Measurements from ENCODE around the gene FKBP1B.
"Not testable (repeated sequence)": the region's sequence is repeated elsewhere in the genome, so short reads cannot be mapped to it uniquely, and the experiment has no call there.

Gene FKBP1B

DNA sequence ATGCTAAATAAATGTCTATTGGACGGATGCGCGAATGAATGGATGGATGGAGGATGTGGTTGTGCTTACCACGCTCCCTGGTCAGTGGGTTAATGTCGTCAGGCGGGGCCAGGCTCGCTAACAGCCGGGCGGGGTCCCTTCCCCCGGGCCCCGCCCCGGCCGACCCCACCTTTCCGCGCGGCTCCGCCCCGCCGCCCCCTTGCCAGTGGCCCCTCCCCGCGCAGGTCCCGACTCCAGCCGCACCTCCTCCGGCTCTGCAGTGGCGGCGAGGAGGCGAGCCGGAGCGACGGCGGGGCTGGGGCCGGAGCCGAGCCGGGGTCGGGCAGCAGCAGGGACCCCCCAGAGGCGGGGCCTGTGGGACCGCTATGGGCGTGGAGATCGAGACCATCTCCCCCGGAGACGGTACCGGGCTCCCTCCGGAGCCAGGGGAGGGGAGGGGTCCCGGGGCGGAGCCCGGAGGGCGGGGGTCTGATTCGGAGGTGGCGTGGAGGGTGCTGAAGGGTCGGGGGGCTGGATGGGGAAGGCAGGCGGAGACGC, at the start of gene FKBP1B:
Gene FKBP1B, plus strand, starts transcription at position 257 of the 537 bp plus-strand sequence. Its CDS starts 109 bp downstream, at position 366.
- peak; percentile 78 for DNase-seq (ENCODE audit: low spot score)

DNA sequence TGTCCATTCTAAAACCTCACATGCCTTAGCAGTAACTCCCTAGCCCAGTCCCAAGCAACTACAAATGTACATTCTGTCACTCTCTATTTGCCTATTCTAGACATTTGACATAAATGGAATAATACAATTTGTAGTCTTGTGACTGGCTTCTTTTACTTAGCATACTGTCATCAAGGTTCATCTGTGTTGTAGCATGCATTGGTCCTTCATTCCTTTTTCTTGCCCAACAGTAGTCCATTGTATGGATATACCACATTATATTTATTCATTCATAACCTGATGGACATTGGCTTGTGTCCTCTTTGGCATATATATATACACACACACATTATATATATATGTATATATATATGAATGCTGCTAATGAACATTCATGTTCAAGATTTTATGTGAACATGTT, 41.8 kb upstream of the FKBP1B start:
- DNase-seq (ENCODE audit: low spot score), result no peak

DNA sequence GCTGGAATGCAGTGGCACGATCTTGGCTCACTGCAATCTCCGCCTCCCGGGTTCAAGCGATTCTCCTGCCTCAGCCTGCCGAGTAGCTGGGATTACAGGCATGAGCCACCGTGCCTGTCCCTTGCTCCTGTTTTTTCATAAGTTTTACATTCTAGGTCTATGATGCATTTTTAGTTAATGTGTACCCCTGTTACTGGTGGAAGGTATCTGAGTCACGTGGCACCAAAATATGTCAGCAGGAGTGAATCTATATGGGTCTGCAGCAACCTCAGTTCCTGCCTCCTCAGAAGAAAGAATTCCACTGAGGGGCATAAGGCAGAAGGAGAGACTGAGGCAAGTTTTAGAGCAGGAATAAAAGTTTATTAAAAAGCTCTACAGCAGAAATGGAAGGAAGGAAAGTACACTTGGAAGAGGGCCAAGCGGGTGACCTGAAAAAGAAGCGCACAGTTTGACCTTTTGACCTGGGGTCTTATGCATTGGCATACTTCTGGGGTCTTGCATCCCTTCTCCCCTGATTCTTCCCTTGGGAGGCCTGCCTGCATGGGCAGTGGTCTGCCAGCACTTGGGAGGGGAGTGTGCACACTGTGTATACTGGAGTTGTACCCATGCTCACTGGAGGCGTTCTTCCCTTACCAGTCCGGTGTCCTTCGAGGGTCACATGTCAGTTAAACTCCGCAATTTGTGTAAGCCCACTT, 40.7 kb upstream of the FKBP1B start:
- no peak for DNase-seq (ENCODE audit: low spot score)

DNA sequence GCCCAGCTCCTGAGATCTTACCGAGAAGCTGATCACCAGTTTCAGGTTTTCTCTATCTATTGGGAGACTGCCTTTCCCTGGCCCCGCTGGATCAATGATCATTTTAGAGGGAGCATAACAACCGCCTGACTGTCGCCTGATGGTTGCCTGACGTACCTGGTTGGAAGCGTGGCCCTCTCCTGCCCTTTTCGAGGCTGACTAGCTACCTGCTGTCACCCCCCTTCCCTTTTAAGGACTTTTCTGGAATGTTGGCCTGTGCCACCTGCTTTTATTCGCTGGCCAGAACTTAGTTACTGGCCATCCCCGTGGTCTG, 40.2 kb upstream of the FKBP1B start:
- DNase-seq (ENCODE audit: low spot score), result no peak

DNA sequence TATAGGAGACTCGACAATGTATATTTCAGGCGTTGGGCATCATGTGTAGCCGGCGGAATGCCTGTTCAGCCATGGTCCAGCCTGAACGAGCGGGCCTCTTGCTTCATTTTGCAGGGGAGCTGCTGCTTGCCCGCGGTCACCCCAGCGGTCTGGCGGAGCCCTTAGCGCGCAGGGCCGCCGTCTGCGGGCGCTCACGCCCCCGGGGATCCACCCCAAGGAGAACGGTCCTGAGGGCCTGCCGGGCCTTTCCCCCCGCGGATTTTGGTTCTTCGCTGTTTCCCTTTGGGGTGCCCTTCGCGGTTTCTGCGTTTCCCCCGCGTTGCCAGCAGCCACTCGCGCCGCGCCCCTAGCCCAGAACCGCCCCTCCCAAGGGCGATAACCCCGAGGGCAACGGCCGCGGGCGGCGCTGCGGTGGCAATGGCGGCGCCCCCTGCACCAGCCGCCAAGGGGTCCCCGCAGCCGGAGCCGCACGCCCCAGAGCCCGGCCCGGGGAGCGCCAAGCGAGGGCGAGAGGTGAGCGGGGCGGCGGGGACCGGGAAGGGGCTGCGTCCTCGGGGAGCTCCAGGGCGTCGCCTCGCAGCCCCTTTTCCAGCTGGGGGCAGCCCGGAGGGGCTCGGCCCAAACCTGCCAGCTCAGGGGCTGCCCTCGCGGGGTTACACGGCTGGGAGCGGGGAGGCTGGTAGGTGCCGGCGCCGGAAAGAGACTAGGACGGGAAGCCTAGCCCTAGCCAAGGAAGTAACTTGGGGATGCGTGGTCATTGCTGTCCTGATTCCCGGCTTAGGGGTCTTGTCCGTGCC, 39.7 kb upstream of the FKBP1B start, which contains the start of gene MFSD2B:
Gene MFSD2B, plus strand, starts transcription at position 406 of the 797 bp plus-strand sequence. Its CDS starts 12 bp downstream, at position 418.
- peak; percentile 20 for DNase-seq (ENCODE audit: low spot score)

DNA sequence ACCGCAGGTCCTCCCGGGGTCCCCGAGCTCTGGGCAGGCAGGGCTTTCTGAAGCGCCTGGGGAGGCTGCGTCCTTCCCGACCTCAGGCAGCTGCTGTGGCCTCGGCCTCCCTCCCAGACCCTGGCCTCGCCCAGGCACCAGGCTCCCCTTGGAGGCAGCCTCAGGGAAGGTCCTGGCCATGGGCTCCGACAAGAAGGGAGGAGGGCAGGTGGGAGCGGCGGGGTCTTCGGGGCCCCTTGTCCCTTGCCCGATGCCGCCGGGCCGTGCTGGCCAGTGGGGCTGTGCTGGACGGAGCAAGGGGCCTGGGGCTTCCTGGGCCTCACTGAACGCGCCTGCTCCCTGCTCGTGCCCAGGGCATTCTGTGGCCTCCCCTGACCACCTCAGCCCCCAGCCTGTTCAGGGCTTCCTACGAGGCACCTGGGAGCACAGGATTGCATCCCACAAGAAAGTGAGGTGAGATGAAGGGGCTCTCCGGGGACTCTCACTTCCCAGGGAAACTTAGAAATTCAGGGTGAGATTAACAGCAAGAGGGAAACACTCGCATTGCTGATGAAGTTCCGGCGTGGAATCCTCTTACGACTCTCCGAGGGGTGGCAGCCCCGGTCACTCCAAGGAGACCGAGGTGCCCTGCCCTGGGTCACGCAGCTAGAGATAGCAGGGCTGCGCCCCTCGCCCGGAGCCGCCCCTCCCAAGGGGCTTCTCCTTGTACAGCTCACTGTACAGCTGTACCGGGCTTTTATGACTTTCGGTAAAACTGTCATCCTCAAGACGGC, 38.9 kb upstream of the FKBP1B start:
- no peak for DNase-seq (ENCODE audit: low spot score)

DNA sequence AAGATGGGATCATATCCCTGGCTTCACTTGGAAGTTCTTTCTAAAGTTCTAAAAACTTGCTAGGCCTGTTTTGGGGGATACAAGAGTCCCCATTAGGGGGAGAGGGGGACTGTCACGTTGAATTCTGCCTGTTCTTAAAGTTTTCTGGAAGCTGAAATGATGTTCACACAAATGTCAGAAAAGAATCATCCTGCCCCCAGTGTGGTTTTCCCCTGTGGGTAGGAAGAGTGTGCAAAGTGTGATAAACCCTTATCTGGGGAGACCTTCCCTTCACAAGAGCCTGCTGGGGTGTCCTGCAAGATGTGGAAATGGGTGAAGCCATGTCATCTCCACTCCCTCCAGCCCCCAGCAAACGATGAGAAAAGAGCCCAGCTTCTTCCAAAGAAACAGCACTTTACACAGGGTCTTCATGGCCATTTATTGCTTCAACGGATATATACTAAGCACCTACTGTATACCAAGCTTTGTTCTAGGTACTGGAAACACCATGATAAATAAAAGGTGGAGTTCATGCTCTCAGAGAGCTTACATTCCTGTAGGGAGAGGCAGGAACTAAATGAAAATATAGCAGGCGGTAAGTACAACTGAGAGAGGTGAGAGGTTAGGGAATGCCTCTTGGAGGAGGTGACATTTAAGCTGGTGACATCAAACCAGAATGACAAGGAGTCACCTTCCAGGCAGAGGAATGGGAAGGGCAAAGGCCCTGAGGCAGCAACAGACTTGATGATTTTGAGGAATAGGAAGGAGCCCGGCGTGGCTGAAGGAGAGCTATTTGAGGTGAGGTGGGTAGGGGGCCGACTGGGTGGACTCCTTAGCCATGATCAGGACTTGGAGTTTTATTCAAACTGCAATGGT, 38.1 kb upstream of the FKBP1B start:
- no peak for DNase-seq (ENCODE audit: low spot score)

DNA sequence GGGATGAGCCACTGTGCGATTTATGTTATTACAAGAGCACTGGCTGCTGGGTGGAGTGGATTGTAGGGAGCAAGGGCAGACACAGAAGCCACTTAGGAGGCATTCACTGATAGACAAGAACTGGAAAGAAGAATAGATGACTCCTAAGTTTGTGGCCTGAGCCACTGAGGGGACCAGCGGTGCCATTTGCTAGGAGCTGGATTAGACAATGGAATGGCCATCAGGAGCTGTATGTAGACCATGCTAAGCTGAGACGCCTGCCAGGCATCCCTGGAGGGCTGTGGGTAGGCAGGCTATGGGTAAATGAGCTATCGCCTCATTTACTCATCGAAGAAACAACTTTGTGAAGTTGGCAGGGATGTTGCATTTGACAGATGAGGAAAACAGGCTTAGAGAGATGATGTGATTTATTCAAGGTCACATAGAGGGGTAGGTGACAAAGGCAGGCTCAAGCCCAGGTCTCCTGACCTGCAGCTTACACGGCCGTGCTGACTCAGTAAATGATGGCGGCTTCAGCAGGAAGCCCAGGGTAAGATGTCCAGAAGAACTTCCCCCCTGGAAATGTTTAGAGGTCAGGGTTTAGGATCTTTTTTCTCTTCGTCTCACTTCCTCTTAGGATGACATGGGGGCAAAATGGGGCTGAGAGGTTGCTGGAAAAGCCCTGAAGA, 36.9 kb upstream of the FKBP1B start:
- DNase-seq (ENCODE audit: low spot score), result no peak

DNA sequence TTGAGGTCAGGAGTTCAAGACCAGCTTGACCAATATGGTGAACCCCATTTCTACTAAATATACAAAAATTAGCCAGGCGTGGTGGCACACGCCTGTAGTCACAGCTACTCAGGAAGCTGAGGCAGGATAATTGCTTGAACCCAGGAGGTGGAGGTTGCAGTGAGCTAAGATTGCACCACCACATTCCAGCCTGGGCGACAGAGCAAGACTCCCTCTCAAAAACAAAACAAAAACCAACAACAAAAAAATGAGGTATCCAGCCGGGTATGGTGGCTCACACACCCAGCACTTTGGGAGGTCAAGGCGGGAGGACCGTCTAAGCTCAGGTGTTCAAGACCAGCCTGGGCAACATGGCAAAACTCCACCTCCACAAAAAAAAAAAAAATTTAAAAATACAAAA, 34.6 kb upstream of the FKBP1B start:
- not testable (repeated sequence) for DNase-seq (ENCODE audit: low spot score)

DNA sequence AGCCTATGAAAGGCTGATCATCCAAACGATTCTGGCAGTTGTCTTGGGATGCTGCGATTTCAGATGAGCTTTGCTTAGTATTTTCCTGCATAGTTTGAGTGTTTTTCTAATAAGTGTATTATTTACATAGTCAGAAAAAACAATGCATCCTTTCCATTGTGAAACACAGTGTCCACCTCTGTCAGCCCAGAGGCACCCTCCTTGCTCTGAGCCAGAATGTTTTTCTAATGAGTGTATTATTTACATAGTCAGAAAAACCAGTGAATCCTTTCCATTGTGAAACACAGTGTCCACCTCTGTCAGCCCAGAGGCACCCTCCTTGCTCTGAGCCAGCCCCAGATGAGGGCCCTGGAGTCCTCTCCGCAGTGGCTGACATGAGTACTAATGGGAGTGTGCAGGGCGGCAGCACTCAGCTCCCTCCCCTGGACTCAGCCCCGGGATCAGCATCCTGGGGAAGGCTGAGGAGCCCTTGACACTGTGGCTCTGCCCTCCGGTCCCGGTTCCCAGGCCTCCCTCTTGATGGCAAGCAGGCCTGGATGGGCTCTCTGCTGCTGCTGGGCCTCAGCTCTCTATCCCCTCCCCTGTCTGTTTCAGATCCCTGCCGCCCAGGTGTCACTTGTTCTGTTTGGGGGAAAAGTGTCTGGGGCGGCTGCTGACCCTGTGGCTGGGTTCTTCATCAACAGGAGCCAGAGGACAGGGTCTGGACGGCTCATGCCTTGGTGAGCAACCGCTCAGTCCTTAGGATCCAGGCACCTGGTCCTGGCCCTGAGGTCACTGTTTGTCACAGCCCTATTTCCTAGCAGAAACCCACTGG, 33.8 kb upstream of the FKBP1B start:
- DNase-seq (ENCODE audit: low spot score), result peak; percentile 71

DNA sequence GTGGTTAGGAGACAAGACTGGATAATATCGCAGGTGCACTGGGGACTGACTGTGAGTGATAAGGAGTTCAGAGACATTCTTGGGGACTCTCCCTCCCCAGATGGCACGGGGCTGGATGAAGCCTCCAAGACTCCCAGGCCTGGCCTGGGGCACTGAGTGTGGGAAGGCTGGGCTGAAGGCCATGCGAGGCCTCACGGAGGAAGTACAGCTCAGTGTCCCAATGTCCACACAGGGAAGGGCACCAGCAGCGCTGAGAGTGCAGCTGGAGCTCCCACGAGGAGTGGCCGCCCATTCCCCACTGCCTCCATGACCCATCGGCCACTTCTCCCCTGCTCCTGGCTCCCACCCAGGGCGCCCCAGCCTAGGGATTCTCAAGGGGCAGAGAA, 33.2 kb upstream of the FKBP1B start:
- no peak for DNase-seq (ENCODE audit: low spot score)

DNA sequence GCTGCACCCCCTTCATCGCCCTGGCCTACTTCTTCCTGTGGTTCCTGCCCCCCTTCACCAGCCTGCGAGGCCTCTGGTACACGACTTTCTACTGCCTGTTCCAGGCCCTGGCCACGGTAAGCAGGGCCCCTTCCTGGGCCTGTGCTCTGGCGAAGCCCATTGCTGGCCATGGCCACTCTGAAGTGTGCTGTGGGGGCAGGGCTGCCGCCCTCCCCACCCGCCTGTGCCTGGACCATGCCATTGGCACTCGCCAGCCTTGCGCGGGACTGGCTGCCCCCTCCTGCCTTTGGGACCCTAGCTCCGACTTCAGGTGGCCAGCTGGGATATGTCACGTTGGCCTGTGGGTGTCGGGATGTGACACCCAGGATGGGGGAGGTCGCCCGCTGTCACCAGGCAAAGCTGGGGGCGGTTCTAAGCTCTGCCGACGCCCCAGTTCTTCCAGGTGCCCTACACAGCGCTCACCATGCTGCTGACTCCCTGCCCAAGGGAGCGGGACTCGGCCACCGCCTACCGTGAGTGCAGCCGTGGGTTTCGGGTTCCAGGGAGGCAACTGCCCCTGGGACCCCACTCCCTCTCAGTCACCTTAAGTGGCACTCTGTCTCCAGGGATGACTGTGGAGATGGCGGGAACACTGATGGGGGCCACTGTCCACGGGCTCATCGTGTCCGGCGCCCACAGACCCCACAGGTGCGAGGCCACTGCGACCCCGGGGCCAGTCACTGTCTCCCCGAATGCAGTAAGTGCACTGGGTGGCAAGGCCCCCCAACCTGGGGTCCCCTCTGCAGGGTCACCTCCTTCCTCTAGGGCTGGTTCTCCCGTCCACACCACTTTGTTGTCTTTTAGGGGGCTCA, 32.5 kb upstream of the FKBP1B start:
- DNase-seq (ENCODE audit: low spot score), result no peak

DNA sequence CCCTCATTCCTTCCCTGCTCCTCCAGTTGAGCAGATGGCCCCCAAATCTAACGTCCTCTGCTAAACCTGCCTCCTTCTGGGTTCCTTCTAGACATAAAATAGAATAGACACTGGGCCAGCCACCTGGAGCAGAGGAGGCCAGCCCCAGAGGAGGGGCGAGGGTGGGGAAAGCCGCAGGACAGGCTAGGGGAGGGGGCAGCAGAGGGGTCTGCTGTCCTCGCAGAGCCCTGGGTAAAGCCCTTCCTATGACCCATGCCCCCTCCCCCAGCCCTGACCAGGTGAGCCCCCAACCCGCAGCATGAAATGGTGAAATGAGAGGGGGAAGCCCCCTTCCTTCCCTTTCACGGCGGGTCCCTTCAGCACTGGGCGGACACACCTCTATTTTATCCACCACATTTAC, 31.8 kb upstream of the FKBP1B start:
- no peak for DNase-seq (ENCODE audit: low spot score)

DNA sequence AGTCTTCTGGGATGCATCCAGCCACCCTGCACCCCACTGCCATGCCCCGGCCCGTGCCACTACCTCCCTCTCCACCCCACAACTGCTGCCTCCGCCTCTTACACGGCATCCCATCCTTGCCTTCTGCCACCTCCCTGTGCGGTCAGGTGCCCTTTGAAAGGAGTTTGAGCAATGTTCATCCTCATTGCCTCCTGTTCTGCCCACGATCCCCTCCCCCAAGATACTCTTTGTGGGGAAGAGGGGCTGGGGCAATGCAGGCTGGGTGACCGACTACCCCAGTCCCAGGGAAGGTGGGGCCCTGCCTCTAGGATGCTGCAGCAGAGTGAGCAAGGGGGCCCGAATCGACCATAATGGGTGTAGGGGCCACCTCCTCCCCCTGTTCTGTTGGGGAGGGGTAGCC, 31.3 kb upstream of the FKBP1B start:
- no peak for DNase-seq (ENCODE audit: low spot score)

DNA sequence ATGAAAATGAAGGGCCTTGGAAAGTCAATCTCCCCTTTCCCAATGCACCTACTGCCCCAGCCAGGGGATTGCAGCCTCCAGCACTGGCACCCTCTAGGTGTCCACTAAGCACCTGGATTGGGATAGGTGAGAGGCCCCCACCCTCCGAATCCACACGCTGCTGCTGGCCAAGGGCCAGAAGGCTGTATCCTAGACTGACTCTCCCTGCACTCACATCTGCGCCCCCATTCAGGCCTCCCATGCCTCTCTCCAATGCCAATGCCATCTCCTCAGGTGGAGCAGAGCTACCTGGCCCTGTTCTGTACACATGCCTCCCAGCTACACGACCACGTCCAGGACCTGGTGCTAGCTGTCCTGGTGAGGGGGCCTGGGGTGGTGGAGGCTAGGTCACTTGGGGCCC, 29.8 kb upstream of the FKBP1B start:
- no peak for DNase-seq (ENCODE audit: low spot score)

DNA sequence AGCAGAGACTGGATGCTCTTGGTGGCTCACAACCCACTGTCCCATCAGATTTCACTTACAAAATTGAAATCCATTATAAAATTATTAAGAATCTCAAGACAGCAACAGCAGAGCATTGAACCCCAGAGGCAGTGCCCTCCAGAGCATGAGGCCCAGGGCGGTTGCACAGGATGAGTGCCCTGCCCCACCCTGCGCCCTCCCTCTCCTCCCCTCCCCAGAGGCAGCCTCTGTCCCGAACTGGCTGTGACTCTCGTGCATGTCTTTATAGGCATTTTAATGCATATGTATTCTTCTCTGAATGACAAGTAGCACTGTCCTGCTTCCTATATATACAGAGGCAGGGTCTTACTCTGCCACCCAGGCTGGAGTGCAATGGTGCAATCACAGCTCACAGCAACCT, 29.3 kb upstream of the FKBP1B start:
- no peak for DNase-seq (ENCODE audit: low spot score)

DNA sequence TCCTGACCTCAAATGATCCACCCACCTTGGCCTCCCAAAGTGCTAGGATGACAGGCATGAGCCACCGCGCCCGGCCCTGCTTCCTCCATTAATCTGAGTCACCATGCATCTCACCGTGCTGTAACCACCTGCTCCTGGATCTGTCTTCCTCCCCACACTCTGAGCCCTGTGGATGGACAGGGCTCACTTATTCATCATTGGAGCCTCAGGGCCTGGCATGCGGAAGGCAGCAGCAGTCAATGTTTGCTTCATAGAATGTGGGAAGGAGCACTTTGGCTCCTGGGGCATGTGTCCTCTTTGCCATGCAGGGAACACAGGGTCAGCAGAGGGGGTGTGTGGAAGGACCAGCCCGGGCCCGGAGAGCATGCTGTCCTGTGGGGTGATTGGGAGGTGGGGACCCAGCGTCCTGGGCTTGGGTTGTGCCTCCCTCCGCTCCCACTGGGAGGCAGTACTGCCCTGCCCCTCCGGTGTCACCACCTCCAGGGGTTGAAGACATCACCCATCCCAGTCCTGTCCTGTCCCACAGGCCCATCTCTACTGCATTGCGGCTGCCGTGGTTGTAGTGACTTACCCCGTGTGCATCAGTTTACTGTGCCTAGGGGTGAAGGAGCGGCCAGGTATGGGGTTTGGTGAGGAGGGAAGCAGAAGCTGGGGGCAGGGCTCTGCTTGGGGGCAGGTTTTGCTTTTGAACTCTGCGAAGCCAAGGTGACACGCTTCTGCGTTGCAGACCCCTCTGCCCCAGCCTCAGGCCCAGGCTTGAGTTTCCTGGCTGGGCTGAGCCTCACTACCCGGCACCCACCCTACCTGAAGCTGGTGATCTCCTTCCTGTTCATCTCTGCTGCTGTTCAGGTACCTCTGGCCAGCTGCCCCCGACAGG, 28.2 kb upstream of the FKBP1B start:
- DNase-seq (ENCODE audit: low spot score), result peak; percentile 25

DNA sequence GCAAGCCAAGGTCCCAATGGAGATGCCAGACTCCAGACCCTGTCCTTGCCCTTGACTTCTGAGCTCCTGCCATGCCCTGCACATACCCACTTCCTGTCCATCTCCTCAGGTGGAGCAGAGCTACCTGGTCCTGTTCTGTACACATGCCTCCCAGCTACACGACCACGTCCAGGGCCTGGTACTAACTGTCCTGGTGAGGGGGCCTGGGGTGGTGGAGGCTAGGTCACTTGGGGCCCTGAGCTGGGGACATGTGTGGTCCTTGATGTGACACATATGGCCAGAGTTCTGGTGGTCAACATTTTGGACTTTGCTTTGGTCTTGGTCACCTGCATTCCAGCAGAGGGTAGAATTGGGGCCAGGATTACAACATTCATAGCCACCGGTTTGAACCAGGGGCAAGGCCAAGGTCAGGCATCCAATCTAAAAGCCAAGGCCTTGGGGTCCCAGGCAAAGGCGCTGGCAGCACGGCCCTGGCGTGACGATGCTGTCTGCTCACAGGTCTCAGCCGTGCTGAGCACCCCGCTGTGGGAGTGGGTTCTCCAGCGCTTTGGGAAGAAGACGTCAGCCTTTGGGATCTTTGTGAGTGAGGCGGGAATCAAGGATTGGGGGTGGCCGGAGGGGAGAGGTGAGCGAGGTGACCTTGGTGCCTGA, 27.1 kb upstream of the FKBP1B start:
- no peak for DNase-seq (ENCODE audit: low spot score)

All from SW480 (cell line).